Measurements from ENCODE around the gene DPCD.

GRCh38 chr10:101571271-101571925 lies 16.7 kb upstream of the DPCD start:
- TF ChIP-seq CTCF (IDR thresholded peaks at IDR 0.05; ENCODE audit: low read depth, low read length, missing input control) (no peak), YY1 (IDR thresholded peaks at IDR 0.05) (no peak), JUND (IDR thresholded peaks at IDR 0.05) (no peak), EGR1 (IDR thresholded peaks at IDR 0.05; ENCODE audit: low read depth in 2 of 2) (no peak), FOXA1 (IDR thresholded peaks at IDR 0.05) (no peak), REST (IDR thresholded peaks at IDR 0.05) (no peak), GABPA (IDR thresholded peaks at IDR 0.05 in 1 of 2, conservative IDR thresholded peaks at IDR 0.05 in 1 of 2) (no peak), RXRA (IDR thresholded peaks at IDR 0.05) (no peak)

Data from liver (tissue), 3 donors.